ENCODE measurements around the gene CAMKK1. TPM values are rescaled to one million over a fixed set of nuclear protein-coding genes. Genes with fewer than 3 reads are reported as not detected.

CAMKK1 gene
- total and polyA plus RNA-seq, 9 of the 15 experiments (the other 6 are each of a cell fraction or from before 2014, with no cell fraction given), result 0.34 to 7.5 (median 4.9) TPM

DNA sequence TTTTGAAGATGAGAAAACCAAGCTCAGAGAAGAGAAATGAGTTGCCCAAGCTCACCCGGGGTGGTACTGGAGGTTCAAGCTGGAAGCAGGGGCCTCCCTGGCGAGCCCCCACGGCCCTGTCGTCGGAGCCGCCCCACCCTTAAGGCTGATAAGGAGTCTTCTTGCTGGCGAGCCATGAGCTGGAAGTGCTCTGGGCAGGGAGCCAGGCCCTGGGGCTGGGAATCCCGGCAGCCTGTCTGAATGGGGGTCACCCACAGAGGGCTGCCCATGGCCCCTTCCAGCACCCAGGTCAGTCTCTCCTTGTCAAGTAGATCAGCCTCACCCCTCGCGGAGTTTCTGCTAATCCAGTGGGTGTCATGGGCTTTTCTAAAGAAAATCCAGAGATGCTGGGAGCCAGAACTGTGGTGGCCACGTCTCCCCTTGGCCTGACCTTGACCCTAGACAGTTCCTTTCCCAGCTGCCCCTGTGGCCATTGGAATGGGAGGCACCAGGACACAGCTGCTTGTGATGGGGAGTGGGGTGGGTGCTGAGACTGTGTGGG lies 24.6 kb upstream of the CAMKK1 start (continued):
- TF ChIP-seq, protein P1, sequence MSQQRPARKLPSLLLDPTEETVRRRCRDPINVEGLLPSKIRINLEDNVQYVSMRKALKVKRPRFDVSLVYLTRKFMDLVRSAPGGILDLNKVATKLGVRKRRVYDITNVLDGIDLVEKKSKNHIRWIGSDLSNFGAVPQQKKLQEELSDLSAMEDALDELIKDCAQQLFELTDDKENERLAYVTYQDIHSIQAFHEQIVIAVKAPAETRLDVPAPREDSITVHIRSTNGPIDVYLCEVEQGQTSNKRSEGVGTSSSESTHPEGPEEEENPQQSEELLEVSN (IDR thresholded peaks at IDR 0.05; ENCODE audit: borderline replicate concordance in 1 of 2, extremely low read depth in 1 of 2, insufficient read depth in 1 of 2, insufficient read length in 1 of 2, low read depth in 1 of 2, low read length in 1 of 2, poor library complexity in 1 of 2, severe bottlenecking in 1 of 2), result peak in 1 of 2 experiments; percentile 32
- TF ChIP-seq RFX7 (CRISPR knock-in tag; IDR thresholded peaks at IDR 0.05) (no peak), ESRRA (IDR thresholded peaks at IDR 0.05; ENCODE audit: borderline replicate concordance, low read depth) (peak; percentile 99), ZNF124 (CRISPR knock-in tag; IDR thresholded peaks at IDR 0.05) (no peak), ZC3H11A (IDR thresholded peaks at IDR 0.05; ENCODE audit: low read depth, low read length) (no peak), DPF2 (IDR thresholded peaks at IDR 0.05) (0 out of 2 replicates have a peak, but pooled peaks have one; percentile 27), BHLHE40 (IDR thresholded peaks at IDR 0.05; ENCODE audit: low read length) (no peak), ZNF324 (CRISPR knock-in tag; IDR thresholded peaks at IDR 0.05) (no peak), NR2C1 (IDR thresholded peaks at IDR 0.05) (peak; percentile 65), NR2C1 (tag; IDR thresholded peaks at IDR 0.05) (peak; percentile 81), ZNF175 (CRISPR knock-in tag; IDR thresholded peaks at IDR 0.05; ENCODE audit: low read depth) (no peak), ZFP1 (CRISPR knock-in tag; IDR thresholded peaks at IDR 0.05) (no peak), GABPA (tag; conservative IDR thresholded peaks at IDR 0.05; ENCODE audit: low read depth) (no peak), CBFA2T3 (IDR thresholded peaks at IDR 0.05) (0 out of 2 replicates have a peak, but pooled peaks have one; percentile 4), TCF3 (CRISPR knock-in tag; IDR thresholded peaks at IDR 0.05) (no peak), KLF1 (tag; IDR thresholded peaks at IDR 0.05) (no peak), ZZZ3 (IDR thresholded peaks at IDR 0.05) (no peak)
- TF ChIP-seq, protein P2, sequence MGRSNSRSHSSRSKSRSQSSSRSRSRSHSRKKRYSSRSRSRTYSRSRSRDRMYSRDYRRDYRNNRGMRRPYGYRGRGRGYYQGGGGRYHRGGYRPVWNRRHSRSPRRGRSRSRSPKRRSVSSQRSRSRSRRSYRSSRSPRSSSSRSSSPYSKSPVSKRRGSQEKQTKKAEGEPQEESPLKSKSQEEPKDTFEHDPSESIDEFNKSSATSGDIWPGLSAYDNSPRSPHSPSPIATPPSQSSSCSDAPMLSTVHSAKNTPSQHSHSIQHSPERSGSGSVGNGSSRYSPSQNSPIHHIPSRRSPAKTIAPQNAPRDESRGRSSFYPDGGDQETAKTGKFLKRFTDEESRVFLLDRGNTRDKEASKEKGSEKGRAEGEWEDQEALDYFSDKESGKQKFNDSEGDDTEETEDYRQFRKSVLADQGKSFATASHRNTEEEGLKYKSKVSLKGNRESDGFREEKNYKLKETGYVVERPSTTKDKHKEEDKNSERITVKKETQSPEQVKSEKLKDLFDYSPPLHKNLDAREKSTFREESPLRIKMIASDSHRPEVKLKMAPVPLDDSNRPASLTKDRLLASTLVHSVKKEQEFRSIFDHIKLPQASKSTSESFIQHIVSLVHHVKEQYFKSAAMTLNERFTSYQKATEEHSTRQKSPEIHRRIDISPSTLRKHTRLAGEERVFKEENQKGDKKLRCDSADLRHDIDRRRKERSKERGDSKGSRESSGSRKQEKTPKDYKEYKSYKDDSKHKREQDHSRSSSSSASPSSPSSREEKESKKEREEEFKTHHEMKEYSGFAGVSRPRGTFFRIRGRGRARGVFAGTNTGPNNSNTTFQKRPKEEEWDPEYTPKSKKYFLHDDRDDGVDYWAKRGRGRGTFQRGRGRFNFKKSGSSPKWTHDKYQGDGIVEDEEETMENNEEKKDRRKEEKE (IDR thresholded peaks at IDR 0.05; ENCODE audit: borderline replicate concordance in 1 of 2, control insufficient read depth in 1 of 2, low read depth in 2 of 2, low read length in 1 of 2), result no peak
- TF ChIP-seq, protein P3, sequence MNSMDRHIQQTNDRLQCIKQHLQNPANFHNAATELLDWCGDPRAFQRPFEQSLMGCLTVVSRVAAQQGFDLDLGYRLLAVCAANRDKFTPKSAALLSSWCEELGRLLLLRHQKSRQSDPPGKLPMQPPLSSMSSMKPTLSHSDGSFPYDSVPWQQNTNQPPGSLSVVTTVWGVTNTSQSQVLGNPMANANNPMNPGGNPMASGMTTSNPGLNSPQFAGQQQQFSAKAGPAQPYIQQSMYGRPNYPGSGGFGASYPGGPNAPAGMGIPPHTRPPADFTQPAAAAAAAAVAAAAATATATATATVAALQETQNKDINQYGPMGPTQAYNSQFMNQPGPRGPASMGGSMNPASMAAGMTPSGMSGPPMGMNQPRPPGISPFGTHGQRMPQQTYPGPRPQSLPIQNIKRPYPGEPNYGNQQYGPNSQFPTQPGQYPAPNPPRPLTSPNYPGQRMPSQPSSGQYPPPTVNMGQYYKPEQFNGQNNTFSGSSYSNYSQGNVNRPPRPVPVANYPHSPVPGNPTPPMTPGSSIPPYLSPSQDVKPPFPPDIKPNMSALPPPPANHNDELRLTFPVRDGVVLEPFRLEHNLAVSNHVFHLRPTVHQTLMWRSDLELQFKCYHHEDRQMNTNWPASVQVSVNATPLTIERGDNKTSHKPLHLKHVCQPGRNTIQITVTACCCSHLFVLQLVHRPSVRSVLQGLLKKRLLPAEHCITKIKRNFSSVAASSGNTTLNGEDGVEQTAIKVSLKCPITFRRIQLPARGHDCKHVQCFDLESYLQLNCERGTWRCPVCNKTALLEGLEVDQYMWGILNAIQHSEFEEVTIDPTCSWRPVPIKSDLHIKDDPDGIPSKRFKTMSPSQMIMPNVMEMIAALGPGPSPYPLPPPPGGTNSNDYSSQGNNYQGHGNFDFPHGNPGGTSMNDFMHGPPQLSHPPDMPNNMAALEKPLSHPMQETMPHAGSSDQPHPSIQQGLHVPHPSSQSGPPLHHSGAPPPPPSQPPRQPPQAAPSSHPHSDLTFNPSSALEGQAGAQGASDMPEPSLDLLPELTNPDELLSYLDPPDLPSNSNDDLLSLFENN (IDR thresholded peaks at IDR 0.05; ENCODE audit: low read depth in 2 of 2, low read length in 2 of 2), result no peak
- TF ChIP-seq, protein P4, sequence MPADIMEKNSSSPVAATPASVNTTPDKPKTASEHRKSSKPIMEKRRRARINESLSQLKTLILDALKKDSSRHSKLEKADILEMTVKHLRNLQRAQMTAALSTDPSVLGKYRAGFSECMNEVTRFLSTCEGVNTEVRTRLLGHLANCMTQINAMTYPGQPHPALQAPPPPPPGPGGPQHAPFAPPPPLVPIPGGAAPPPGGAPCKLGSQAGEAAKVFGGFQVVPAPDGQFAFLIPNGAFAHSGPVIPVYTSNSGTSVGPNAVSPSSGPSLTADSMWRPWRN (IDR thresholded peaks at IDR 0.05; ENCODE audit: low read depth), result no peak
